IMR-90 (cell line): Measurements from ENCODE around the gene RARB. TPM values are rescaled to one million over a fixed set of nuclear protein-coding genes. Genes with fewer than 3 reads are reported as not detected.

Experiments used
- ATAC-seq: fragments of 200-7000 bp; cut with Tn5 transposase; 2 replicates; pipeline ENCODE4 v1.9.1; 2020; ENCODE audit warnings: low read depth, mild to moderate bottlenecking, moderate library complexity
- BruUV-seq: library from RNA; stranded (reverse); fragments of 400-500 nt; replicated peaks from 2 replicates; lab custom pipeline; 2021; lab: Mats Ljungman, UMichigan
- CTCF ChIA-PET: fragments of 300-600 bp; formaldehyde crosslinking; extraction: SDS; loops from one replicate; lab custom pipeline; 2021; ENCODE audit warnings: antibody characterized with exemption; lab: Yijun Ruan, JAX
- POLR2A ChIA-PET: fragments of 300-600 bp; sonication (Branson Sonifier 250); formaldehyde crosslinking; loops from one replicate; lab custom pipeline; 2022; ENCODE audit warnings: antibody characterized with exemption; ENCODE audit not compliant: unreplicated experiment; lab: Charles Lee
- DNase-seq: peaks from one replicate; pipeline ENCODE4 v3.0.0; 2013
- H2AFZ ChIP-seq: replicated peaks from 2 replicates; pipeline ENCODE3; 2013; ENCODE audit warnings: low read length, mild to moderate bottlenecking; ENCODE audit not compliant: poor library complexity
- H2AK5ac ChIP-seq: 2 replicates; pipeline ENCODE4 v1.6.1; 2013; ENCODE audit warnings: low read depth, low read length, inconsistent platforms
- H2AK9ac ChIP-seq: replicated peaks from 2 replicates; pipeline ENCODE3; 2013; ENCODE audit warnings: mild to moderate bottlenecking, low read depth, low read length, moderate library complexity; ENCODE audit not compliant: poor library complexity
- H2BK120ac ChIP-seq: 2 replicates; pipeline ENCODE4 v1.6.1; 2013; ENCODE audit warnings: low read depth, low read length, inconsistent platforms
- H2BK15ac ChIP-seq: 3 replicates; pipeline ENCODE4 v1.6.1; 2013; ENCODE audit warnings: low read depth, low read length, inconsistent platforms
- H2BK20ac ChIP-seq: 2 replicates; pipeline ENCODE4 v1.6.1; 2013; ENCODE audit warnings: low read depth, mild to moderate bottlenecking, inconsistent platforms, low read length, moderate library complexity
- H2BK5ac ChIP-seq: 2 replicates; pipeline ENCODE4 v1.6.1; 2013; ENCODE audit warnings: mild to moderate bottlenecking, low read depth, low read length, inconsistent platforms; ENCODE audit not compliant: poor library complexity, severe bottlenecking
- H3K14ac ChIP-seq: replicated peaks from 2 replicates; pipeline ENCODE4 v1.6.1; 2013; ENCODE audit warnings: low read depth, low read length, inconsistent platforms
- H3K18ac ChIP-seq: 2 replicates; pipeline ENCODE4 v1.6.1; 2013; ENCODE audit warnings: low read depth, low read length, control low read depth
- H3K23ac ChIP-seq: 2 replicates; pipeline ENCODE4 v1.6.1; 2013; ENCODE audit warnings: low read depth, low read length, inconsistent platforms
- H3K27ac ChIP-seq: 2 replicates; pipeline ENCODE4 v1.5.1; 2013; ENCODE audit warnings: mild to moderate bottlenecking, control low read depth, low read length; ENCODE audit not compliant: insufficient read depth
- H3K27me3 ChIP-seq: 2 replicates; pipeline ENCODE4 v1.6.1; 2013; ENCODE audit warnings: low read length; ENCODE audit not compliant: control insufficient read depth, insufficient read depth
- H3K36me3 ChIP-seq: 2 replicates; pipeline ENCODE4 v1.6.1; 2013; ENCODE audit warnings: low read length, mixed read lengths; ENCODE audit not compliant: control insufficient read depth, insufficient read depth
- H3K4ac ChIP-seq: 2 replicates; pipeline ENCODE4 v1.6.1; 2013; ENCODE audit warnings: low read depth, low read length, inconsistent platforms
- H3K4me1 ChIP-seq: 2 replicates; pipeline ENCODE4 v1.6.1; 2013; ENCODE audit warnings: low read length, mixed read lengths; ENCODE audit not compliant: control insufficient read depth, insufficient read depth
- H3K4me2 ChIP-seq: 2 replicates; pipeline ENCODE4 v1.6.1; 2013; ENCODE audit warnings: low read depth, mild to moderate bottlenecking, control low read depth, low read length, moderate library complexity
- H3K4me3 ChIP-seq: 2 replicates; pipeline ENCODE4 v1.5.1; 2013; ENCODE audit warnings: low read depth, mild to moderate bottlenecking, control low read depth, low read length, moderate library complexity; ENCODE audit not compliant: insufficient read depth
- H3K56ac ChIP-seq: 2 replicates; pipeline ENCODE4 v1.6.1; 2013; ENCODE audit warnings: low read length, inconsistent platforms; ENCODE audit not compliant: insufficient read depth; ENCODE audit errors: extremely low read depth
- H3K79me1 ChIP-seq, 2 experiments: 2 replicates each; pipeline ENCODE4 v1.6.1; 2013; ENCODE audit warnings: low read length in 2 of 2, inconsistent platforms in 1 of 2, low read depth in 1 of 2
- H3K9ac ChIP-seq: 2 replicates; pipeline ENCODE4 v1.6.1; 2013; ENCODE audit warnings: low read depth, low read length, control low read depth
- H3K9me1 ChIP-seq: 2 replicates; pipeline ENCODE4 v1.6.1; 2013; ENCODE audit warnings: low read length, inconsistent platforms; ENCODE audit not compliant: insufficient read depth
- H3K9me3 ChIP-seq: 2 replicates; pipeline ENCODE4 v1.6.1; 2013; ENCODE audit warnings: low read length; ENCODE audit not compliant: control insufficient read depth, insufficient read depth
- H4K20me1 ChIP-seq: 2 replicates; pipeline ENCODE4 v1.6.1; 2013; ENCODE audit warnings: low read length, inconsistent platforms; ENCODE audit not compliant: insufficient read depth
- H4K5ac ChIP-seq: 2 replicates; pipeline ENCODE4 v1.6.1; 2013; ENCODE audit warnings: mild to moderate bottlenecking, low read depth, low read length, control low read depth
- H4K8ac ChIP-seq, 2 experiments: 2 replicates each; pipeline ENCODE4 v1.6.1; 2013; ENCODE audit warnings: low read depth in 2 of 2, low read length in 2 of 2, control low read depth in 1 of 2, inconsistent platforms in 1 of 2
- H4K91ac ChIP-seq: 2 replicates; pipeline ENCODE4 v1.6.1; 2013; ENCODE audit warnings: low read depth, low read length, inconsistent platforms; ENCODE audit not compliant: insufficient read depth
- CEBPB ChIP-seq: IDR thresholded peaks from 2 replicates; pipeline ENCODE4 v1.6.1; 2012; ENCODE audit warnings: low read depth, low read length, improper control_type of control experiment
- CHD1 ChIP-seq: IDR thresholded peaks from 2 replicates; pipeline ENCODE4 v1.6.1; 2012; ENCODE audit warnings: low read depth, low read length, improper control_type of control experiment
- FOS ChIP-seq: fragments of 150-350 bp; IDR thresholded peaks from 2 replicates; pipeline ENCODE4 v1.6.1; 2016; ENCODE audit warnings: low read depth, low read length
- MAZ ChIP-seq: IDR thresholded peaks from 2 replicates; pipeline ENCODE4 v1.6.1; 2012; ENCODE audit warnings: low read depth, mild to moderate bottlenecking, low read length, improper control_type of control experiment, moderate library complexity, borderline replicate concordance
- RAD21 ChIP-seq: IDR thresholded peaks from 2 replicates; pipeline ENCODE4 v1.6.1; 2012; ENCODE audit warnings: low read length, improper control_type of control experiment
- SMC3 ChIP-seq: fragments of 150-350 bp; IDR thresholded peaks from 2 replicates; pipeline ENCODE4 v1.6.1; 2016; ENCODE audit warnings: low read depth, mild to moderate bottlenecking, antibody characterized with exemption, low read length, moderate library complexity
- dilution Hi-C: fragments of 300-500 bp; cut with HindIII; formaldehyde crosslinking; loops from one replicate; pipeline ENCODE4 v1.14.3; 2018; ENCODE audit warnings: low sequenced_read_pairs; ENCODE audit not compliant: unreplicated experiment
- in situ Hi-C: fragments of 300-500 bp; cut with MboI; formaldehyde crosslinking; loops from 3 replicates; pipeline ENCODE4 v1.14.3; 2019; ENCODE audit warnings: low sequenced_read_pairs, inconsistent platforms, mixed read lengths
- intact Hi-C: fragments of 100-400 bp; cut with micrococcal nuclease; formaldehyde crosslinking; loops from 2 replicates; pipeline ENCODE4 v1.10.0; 2022
- polyA plus RNA-seq, 3 experiments: library from polyadenylated mRNA; depleted of rRNA; stranded (reverse); fragments of >200 nt; gene quantifications; 2 replicates each; pipeline ENCODE4 v1.2.3, GENCODE V29; 2012; ENCODE audit warnings: low replicate concordance in 1 of 3
- total RNA-seq: library from RNA; depleted of rRNA; stranded (reverse); fragments of >200 nt; gene quantifications from 2 replicates; pipeline ENCODE4 v1.2.3, GENCODE V29; 2012
- TF ChIP-seq, protein P1 (sequence below): conservative IDR thresholded peaks from 2 replicates; pipeline ENCODE4 v1.5.1; 2012; ENCODE audit warnings: mild to moderate bottlenecking, low read depth, low read length, improper control_type of control experiment

RARB gene
- total and polyA plus RNA-seq, 2 of the 4 experiments (the other 2 are of a cell fraction), result 0.53 to 1.4 TPM

DNA sequence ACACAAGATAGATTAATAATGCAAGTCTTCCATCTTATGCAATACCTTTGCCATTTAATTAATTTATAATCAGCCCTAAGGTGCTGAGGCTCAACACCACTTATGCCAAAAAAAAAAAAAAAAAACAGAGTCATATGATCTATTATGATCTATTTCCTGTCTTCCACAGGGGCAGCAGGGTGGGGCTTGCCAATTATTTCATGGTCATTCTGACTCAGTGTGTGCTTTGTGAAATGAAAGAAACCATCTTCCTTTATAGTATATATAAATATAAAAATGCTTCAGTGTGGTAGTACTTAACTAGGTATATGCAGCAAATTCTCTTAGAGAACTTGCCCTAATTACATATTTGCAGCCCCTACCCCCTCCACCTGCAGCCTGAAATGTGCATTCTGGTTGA lies 7.2 kb upstream of the RARB start:
- H4K91ac ChIP-seq, result no peak overlapping the region
- H3K4me2 ChIP-seq, result no peak overlapping the region
- H3K9ac ChIP-seq, result no peak overlapping the region
- in situ Hi-C loops (no loop called here), dilution Hi-C loops (no loop called here), intact Hi-C loops (no loop called here)
- no peak overlapping the region for H3K4me3 ChIP-seq
- DNase-seq (no peak), ATAC-seq (no peak)
- no peak overlapping the region for H3K56ac ChIP-seq
- no peak overlapping the region for H3K18ac ChIP-seq
- H3K9me1 ChIP-seq, result no peaks in the 10 kb centered on the region
- H2BK20ac ChIP-seq, result no peak overlapping the region
- no peak overlapping the region for H4K8ac ChIP-seq
- ChIA-PET CTCF (no interaction called here), POLR2A (no interaction called here)
- no TSS peak for BruUV-seq
- H2AK5ac ChIP-seq, result no peak overlapping the region
- H4K5ac ChIP-seq, result no peak overlapping the region
- no peaks in the 10 kb centered on the region for H3K79me1 ChIP-seq
- no peak overlapping the region for H2AFZ ChIP-seq
- no peak overlapping the region for H2AK9ac ChIP-seq
- no peaks in the 10 kb centered on the region for H4K20me1 ChIP-seq
- no peak overlapping the region for H2BK5ac ChIP-seq
- no peaks in the 10 kb centered on the region for H3K36me3 ChIP-seq
- H3K9me3 ChIP-seq, result no peaks in the 10 kb centered on the region
- TF ChIP-seq, protein P1, sequence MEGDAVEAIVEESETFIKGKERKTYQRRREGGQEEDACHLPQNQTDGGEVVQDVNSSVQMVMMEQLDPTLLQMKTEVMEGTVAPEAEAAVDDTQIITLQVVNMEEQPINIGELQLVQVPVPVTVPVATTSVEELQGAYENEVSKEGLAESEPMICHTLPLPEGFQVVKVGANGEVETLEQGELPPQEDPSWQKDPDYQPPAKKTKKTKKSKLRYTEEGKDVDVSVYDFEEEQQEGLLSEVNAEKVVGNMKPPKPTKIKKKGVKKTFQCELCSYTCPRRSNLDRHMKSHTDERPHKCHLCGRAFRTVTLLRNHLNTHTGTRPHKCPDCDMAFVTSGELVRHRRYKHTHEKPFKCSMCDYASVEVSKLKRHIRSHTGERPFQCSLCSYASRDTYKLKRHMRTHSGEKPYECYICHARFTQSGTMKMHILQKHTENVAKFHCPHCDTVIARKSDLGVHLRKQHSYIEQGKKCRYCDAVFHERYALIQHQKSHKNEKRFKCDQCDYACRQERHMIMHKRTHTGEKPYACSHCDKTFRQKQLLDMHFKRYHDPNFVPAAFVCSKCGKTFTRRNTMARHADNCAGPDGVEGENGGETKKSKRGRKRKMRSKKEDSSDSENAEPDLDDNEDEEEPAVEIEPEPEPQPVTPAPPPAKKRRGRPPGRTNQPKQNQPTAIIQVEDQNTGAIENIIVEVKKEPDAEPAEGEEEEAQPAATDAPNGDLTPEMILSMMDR, result no peak
- TF ChIP-seq RAD21, result no peak
- TF ChIP-seq CEBPB, result no peak
- TF ChIP-seq FOS, result no peak
- no peak for TF ChIP-seq CHD1
- no peak for TF ChIP-seq MAZ
- TF ChIP-seq SMC3, result no peak
- no peak overlapping the region for H3K27ac ChIP-seq
- H3K14ac ChIP-seq, result no peak overlapping the region
- H3K4ac ChIP-seq, result no peak overlapping the region
- H3K27me3 ChIP-seq, result no peaks in the 10 kb centered on the region; the same call in 1 of the 2 replicates
- H3K4me1 ChIP-seq, result no peaks in the 10 kb centered on the region
- H2BK120ac ChIP-seq, result no peak overlapping the region
- no peak overlapping the region for H2BK15ac ChIP-seq
- no peak overlapping the region for H3K23ac ChIP-seq
